Neuronal stem cell (in vitro differentiated cells): ENCODE measurements around the gene HMGA1.

Experiments
- DNase-seq: peaks from one replicate; pipeline ENCODE4 v3.0.0-alpha.2; 2013; ENCODE audit warnings: low spot score
- H2AFZ ChIP-seq: one replicate; pipeline ENCODE4 v1.6.1; 2013; ENCODE audit warnings: mild to moderate bottlenecking, low read length, inconsistent platforms
- H2AK5ac ChIP-seq: 2 replicates; pipeline ENCODE4 v1.6.1; 2013; ENCODE audit warnings: low read depth, mild to moderate bottlenecking, inconsistent platforms, low read length, moderate library complexity, mixed read lengths
- H2BK120ac ChIP-seq: 2 replicates; pipeline ENCODE4 v1.6.1; 2013; ENCODE audit warnings: low read depth, mild to moderate bottlenecking, inconsistent platforms, low read length, moderate library complexity, mixed read lengths
- H2BK12ac ChIP-seq: one replicate; pipeline ENCODE4 v1.6.1; 2013; ENCODE audit warnings: low read length, inconsistent platforms
- H2BK15ac ChIP-seq: 2 replicates; pipeline ENCODE4 v1.6.1; 2013; ENCODE audit warnings: mild to moderate bottlenecking, low read length, inconsistent platforms, mixed read lengths
- H2BK5ac ChIP-seq: one replicate; pipeline ENCODE4 v1.6.1; 2013; ENCODE audit warnings: inconsistent platforms, mild to moderate bottlenecking, low read length, moderate library complexity
- H3K14ac ChIP-seq: one replicate; pipeline ENCODE4 v1.6.1; 2013; ENCODE audit warnings: low read length, inconsistent platforms
- H3K18ac ChIP-seq: 2 replicates; pipeline ENCODE4 v1.6.1; 2013; ENCODE audit warnings: low read length, inconsistent platforms
- H3K23ac ChIP-seq: 2 replicates; pipeline ENCODE4 v1.6.1; 2013; ENCODE audit warnings: low read depth, mild to moderate bottlenecking, mixed read lengths, low read length, inconsistent platforms; ENCODE audit not compliant: poor library complexity
- H3K27ac ChIP-seq: replicated peaks from 3 replicates; pipeline ENCODE4 v1.5.1; 2013; ENCODE audit warnings: low read length, inconsistent platforms
- H3K27me3 ChIP-seq, 3 experiments: 2 replicates each; pipeline ENCODE4 v1.6.1; 2013; ENCODE audit warnings: low read length in 3 of 3, mild to moderate bottlenecking in 2 of 3, inconsistent platforms in 1 of 3, low read depth in 1 of 3, mixed read lengths in 1 of 3, moderate library complexity in 1 of 3; ENCODE audit not compliant: control insufficient read depth in 3 of 3, insufficient read depth in 3 of 3
- H3K36me3 ChIP-seq, 2 donors: replicated peaks in 1 of 2; 2 replicates each; pipeline ENCODE4 v1.6.1; 2013; ENCODE audit warnings: low read length in 2 of 2; ENCODE audit not compliant: control insufficient read depth in 2 of 2, insufficient read depth in 2 of 2
- H3K4ac ChIP-seq: 2 replicates; pipeline ENCODE4 v1.6.1; 2013; ENCODE audit warnings: inconsistent platforms, mild to moderate bottlenecking, low read length, moderate library complexity
- H3K4me1 ChIP-seq, 2 donors: 1 replicate in 1 of 2; 2 replicates in 1 of 2; pipeline ENCODE4 v1.6.1; 2013; ENCODE audit warnings: low read length in 2 of 2, low read depth in 1 of 2; ENCODE audit not compliant: control insufficient read depth in 2 of 2, insufficient read depth in 1 of 2
- H3K4me2 ChIP-seq: one replicate; pipeline ENCODE4 v1.6.1; 2013; ENCODE audit warnings: mild to moderate bottlenecking, low read length, inconsistent platforms; ENCODE audit not compliant: insufficient read depth, poor library complexity, severe bottlenecking
- H3K4me3 ChIP-seq, 2 donors: 2 replicates each; pipeline ENCODE4 v1.5.1; 2013; ENCODE audit warnings: low read length in 2 of 2, mild to moderate bottlenecking in 2 of 2, inconsistent platforms in 1 of 2, moderate library complexity in 1 of 2
- H3K79me1 ChIP-seq: one replicate; pipeline ENCODE4 v1.6.1; 2013; ENCODE audit warnings: low read depth, mild to moderate bottlenecking, inconsistent platforms, low read length, moderate library complexity
- H3K9ac ChIP-seq: one replicate; pipeline ENCODE4 v1.6.1; 2013; ENCODE audit warnings: mild to moderate bottlenecking, low read depth, low read length, inconsistent platforms; ENCODE audit not compliant: poor library complexity
- H3K9me3 ChIP-seq, 2 donors: replicated peaks in 1 of 2; 2 replicates each; pipeline versions ENCODE3 to v1.6.1; 2013; ENCODE audit warnings: low read length in 2 of 2, mild to moderate bottlenecking in 2 of 2, inconsistent platforms in 1 of 2, low read depth in 1 of 2, mixed read lengths in 1 of 2, moderate library complexity in 1 of 2; ENCODE audit not compliant: control insufficient read depth in 2 of 2, insufficient read depth in 1 of 2
- H4K8ac ChIP-seq: one replicate; pipeline ENCODE4 v1.6.1; 2013; ENCODE audit warnings: low read depth, mild to moderate bottlenecking, inconsistent platforms, low read length, moderate library complexity
- H4K91ac ChIP-seq: one replicate; pipeline ENCODE4 v1.6.1; 2013; ENCODE audit warnings: low read length, low read depth, mild to moderate bottlenecking, inconsistent platforms; ENCODE audit not compliant: poor library complexity
- WGBS, 2 donors: extraction: QIAGEN DNeasy Blood & Tissue Kit; methylation state at CpG; one replicate each; pipeline ENCODE4 v1.1.7; 2013; ENCODE audit warnings: missing lambda C conversion rate in 2 of 2, mixed read lengths in 1 of 2; ENCODE audit not compliant: insufficient read length in 2 of 2, insufficient replicate concordance in 1 of 2; ENCODE audit errors: extremely low coverage in 2 of 2; 5-methylcytosine and 5-hydroxymethylcytosine counted together

Gene HMGA1

GRCh38 chr6:34200340-34200971, 36.2 kb upstream of the HMGA1 start:
- Histone ChIP-seq H2BK12ac (no peak overlapping the region), H3K79me1 (no peaks in the 10 kb centered on the region), H3K4me3 (peak overlapping the region in 1 of 2 donors; percentile 27), H2BK120ac (no peak overlapping the region), H3K18ac (no peak overlapping the region), H2AK5ac (no peak overlapping the region), H2AFZ (peak overlapping the region; percentile 69), H2BK15ac (no peak overlapping the region), H3K27ac (no peak overlapping the region), H3K9ac (no peak overlapping the region), H3K4me2 (no peak overlapping the region), H2BK5ac (no peak overlapping the region), H3K14ac (no peak overlapping the region), H4K8ac (no peak overlapping the region), H3K27me3 (peaks cover 0 to 4% (median 2%) of the 10 kb centered on the region in 3 experiments), H3K4me1 (peaks cover 0 to 3% of the 10 kb centered on the region in 2 donors), H4K91ac (no peak overlapping the region), H3K4ac (no peak overlapping the region), H3K23ac (no peak overlapping the region), H3K36me3 (no peaks in the 10 kb centered on the region), H3K9me3 (no peaks in the 10 kb centered on the region)
- DNase-seq: no peak
- WGBS, 2 donors: no CpG with 5 or more reads among the region's 5 CpGs

- Histone ChIP-seq H3K4me3 (no peak overlapping the region), H2BK12ac (no peak overlapping the region), H3K4me1 (peaks cover 0 to 2% of the 10 kb centered on the region in 2 donors), H3K23ac (no peak overlapping the region), H4K8ac (no peak overlapping the region), H2AFZ (no peak overlapping the region), H3K36me3 (no peaks in the 10 kb centered on the region), H3K9ac (no peak overlapping the region), H3K79me1 (no peaks in the 10 kb centered on the region), H3K27me3 (peaks cover 0 to 9% (median 2%) of the 10 kb centered on the region in 3 experiments), H3K14ac (no peak overlapping the region), H3K18ac (peak overlapping the region; percentile 73), H3K27ac (no peak overlapping the region), H2BK120ac (no peak overlapping the region), H3K4me2 (no peak overlapping the region), H4K91ac (no peak overlapping the region), H2BK5ac (no peak overlapping the region), H2AK5ac (peak overlapping the region; percentile 86), H2BK15ac (peak overlapping the region; percentile 4), H3K4ac (no peak overlapping the region), H3K9me3 (no peaks in the 10 kb centered on the region)
- no peak for DNase-seq
- no CpG with 5 or more reads among the region's 4 CpGs for WGBS, 2 donors
Observed at GRCh38 chr6:34201455-34202107, 35.1 kb upstream of the HMGA1 start.

DNA sequence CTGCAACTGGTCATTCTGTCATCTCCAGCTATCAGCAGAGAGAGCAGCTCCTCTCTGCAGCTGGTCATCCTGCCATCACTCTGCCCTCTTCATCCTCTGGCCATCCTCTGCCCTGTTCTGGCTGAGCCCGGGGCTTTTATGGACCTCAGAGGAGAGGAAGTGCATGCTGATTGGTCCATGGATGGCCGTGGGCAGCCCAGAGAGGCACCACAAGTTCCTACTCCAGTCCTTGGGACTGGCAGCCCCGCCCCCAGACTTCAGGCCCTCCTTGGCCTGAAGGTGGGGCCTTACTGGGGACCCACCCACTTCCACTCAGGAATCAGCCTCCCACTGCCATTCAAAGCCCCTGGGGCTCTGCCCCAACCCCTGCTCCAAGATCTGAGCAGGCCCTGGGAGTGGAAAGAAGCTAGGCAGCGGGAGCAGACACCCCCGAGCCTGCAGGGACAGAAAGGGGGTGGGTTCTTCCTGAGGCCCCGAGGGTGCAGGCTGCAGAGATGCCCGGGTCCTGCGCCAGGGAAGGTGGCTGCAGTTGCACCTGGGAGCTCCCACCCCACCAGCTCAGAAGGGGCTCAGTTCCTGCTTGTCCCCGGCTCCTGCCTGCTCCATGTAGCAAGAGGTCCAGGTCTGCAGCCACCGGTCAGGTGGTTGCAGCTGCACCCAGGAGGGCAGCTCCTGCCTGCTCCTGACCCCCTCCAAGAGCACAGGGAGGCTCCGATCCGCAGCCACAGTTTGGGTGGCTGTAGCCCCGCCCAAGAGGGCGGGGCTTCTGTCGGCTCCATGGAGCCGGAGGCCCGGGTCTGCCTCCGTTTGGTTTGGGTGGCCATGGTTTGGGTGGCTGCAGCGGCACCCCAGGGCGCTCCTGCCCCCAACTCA, 34.1 kb upstream of the HMGA1 start:
- no peak overlapping the region for H2BK12ac ChIP-seq
- H2BK120ac ChIP-seq: no peak overlapping the region
- H3K4me2 ChIP-seq: no peak overlapping the region
- peak overlapping the region; percentile 29 for H2BK5ac ChIP-seq
- H3K27ac ChIP-seq: no peak overlapping the region
- no peak overlapping the region for H3K14ac ChIP-seq
- H3K4ac ChIP-seq: no peak overlapping the region
- H3K9ac ChIP-seq: no peak overlapping the region
- peaks cover 0 to 11% (median 0%) of the 10 kb centered on the region in 3 experiments for H3K27me3 ChIP-seq
- no peak overlapping the region for H4K8ac ChIP-seq
- H3K23ac ChIP-seq: no peak overlapping the region
- peak overlapping the region; percentile 86 for H2AK5ac ChIP-seq
- no peak for DNase-seq
- H3K18ac ChIP-seq: peak overlapping the region; percentile 67
- peak overlapping the region; percentile 45 for H2AFZ ChIP-seq
- WGBS, 2 donors: no CpG with 5 or more reads among the region's 20 CpGs
- no peaks in the 10 kb centered on the region for H3K9me3 ChIP-seq
- H2BK15ac ChIP-seq: peak overlapping the region; percentile 4
- H3K4me1 ChIP-seq: no peaks in the 10 kb centered on the region
- no peaks in the 10 kb centered on the region for H3K79me1 ChIP-seq
- H3K4me3 ChIP-seq: no peak overlapping the region
- H3K36me3 ChIP-seq: no peaks in the 10 kb centered on the region
- H4K91ac ChIP-seq: no peak overlapping the region

DNA sequence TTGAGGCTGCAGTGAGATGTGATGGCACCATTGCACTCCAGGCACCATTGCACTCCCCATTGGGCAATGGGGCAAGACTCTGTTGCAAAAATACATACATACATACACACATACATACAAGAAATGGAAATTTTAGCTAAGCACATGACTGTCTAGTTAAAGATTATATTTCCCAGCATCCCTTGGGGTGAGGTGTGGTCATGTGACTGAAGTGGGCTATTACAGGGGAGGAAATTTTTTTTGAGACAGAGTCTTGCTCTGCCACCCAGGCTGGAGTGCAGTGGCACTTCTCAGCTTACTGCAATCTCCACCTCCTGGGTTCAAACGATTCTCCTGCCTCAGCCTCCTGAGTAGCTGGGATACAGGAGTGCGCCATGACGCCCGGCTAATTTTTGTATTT, 32.0 kb upstream of the HMGA1 start:
- Histone ChIP-seq H2AFZ (no peak overlapping the region), H3K27ac (no peak overlapping the region), H3K9ac (no peak overlapping the region), H3K79me1 (no peaks in the 10 kb centered on the region), H4K8ac (no peak overlapping the region), H4K91ac (no peak overlapping the region), H3K4me2 (no peak overlapping the region), H3K23ac (no peak overlapping the region), H2BK15ac (no peak overlapping the region), H2BK120ac (no peak overlapping the region), H3K14ac (no peak overlapping the region), H3K4me1 (no peaks in the 10 kb centered on the region), H3K27me3 (peaks cover 0 to 23% (median 0%) of the 10 kb centered on the region in 3 experiments), H2AK5ac (no peak overlapping the region), H3K4me3 (no peak overlapping the region), H2BK12ac (no peak overlapping the region), H3K9me3 (no peaks in the 10 kb centered on the region), H3K36me3 (no peaks in the 10 kb centered on the region), H3K4ac (no peak overlapping the region), H3K18ac (no peak overlapping the region), H2BK5ac (no peak overlapping the region)
- no peak for DNase-seq
- no CpG with 5 or more reads among the region's 4 CpGs for WGBS, 2 donors
